ENCODE data around the gene MYH11.

MYH11 gene

GRCh38 chr16:15748654-15749053 lies 108.2 kb downstream of the MYH11 start:
- no peaks in the 10 kb centered on the region for H3K27me3 ChIP-seq (ENCODE audit: low read depth, low read length)
- H4K20me1 ChIP-seq (ENCODE audit: insufficient read depth, low read length): no peaks in the 10 kb centered on the region
- no peaks in the 10 kb centered on the region for H3K4me1 ChIP-seq (ENCODE audit: low read length)
- no peaks in the 10 kb centered on the region for H3K9me3 ChIP-seq (ENCODE audit: insufficient read depth, low read length)
- H3K79me2 ChIP-seq (ENCODE audit: low read length): no peaks in the 10 kb centered on the region
- TF ChIP-seq EZH2phosphoT487 (IDR thresholded peaks at IDR 0.05; ENCODE audit: low read depth) (no peak), CTCF (IDR thresholded peaks at IDR 0.05; ENCODE audit: low read depth, low read length) (no peak)
- no peak overlapping the region for H3K27ac ChIP-seq (ENCODE audit: low read length)
- no peak overlapping the region for H3K9ac ChIP-seq (ENCODE audit: low read length)
- no peak overlapping the region for H2AFZ ChIP-seq (ENCODE audit: low read depth, low read length)
- no peak overlapping the region for H3K4me2 ChIP-seq (ENCODE audit: low read length)
- H3K4me3 ChIP-seq (ENCODE audit: low read length): no peak overlapping the region
- H3K36me3 ChIP-seq (replicated peaks; ENCODE audit: low read depth, low read length): no peaks in the 10 kb centered on the region

- TF ChIP-seq CTCF (IDR thresholded peaks at IDR 0.05; ENCODE audit: low read depth, low read length): no peak
- Histone ChIP-seq H3K27ac (ENCODE audit: low read length) (no peak overlapping the region), H2AFZ (ENCODE audit: low read depth, low read length) (no peak overlapping the region), H3K27me3 (ENCODE audit: low read depth, low read length) (no peaks in the 10 kb centered on the region), H3K36me3 (replicated peaks; ENCODE audit: low read depth, low read length) (no peaks in the 10 kb centered on the region), H3K4me2 (ENCODE audit: low read length) (no peak overlapping the region), H3K9me3 (ENCODE audit: insufficient read depth, low read length) (no peaks in the 10 kb centered on the region), H3K9ac (ENCODE audit: low read length) (no peak overlapping the region), H3K79me2 (ENCODE audit: low read length) (no peaks in the 10 kb centered on the region), H4K20me1 (ENCODE audit: insufficient read depth, low read length) (no peaks in the 10 kb centered on the region), H3K4me1 (ENCODE audit: low read length) (no peaks in the 10 kb centered on the region), H3K4me3 (ENCODE audit: low read length) (no peak overlapping the region)
Measured at GRCh38 chr16:15747937-15748336, 108.9 kb downstream of the MYH11 start.

- Histone ChIP-seq H3K4me3 (ENCODE audit: low read length) (no peak overlapping the region), H2AFZ (ENCODE audit: low read depth, low read length) (no peak overlapping the region), H3K79me2 (ENCODE audit: low read length) (no peaks in the 10 kb centered on the region), H3K4me2 (ENCODE audit: low read length) (no peak overlapping the region), H3K4me1 (ENCODE audit: low read length) (no peaks in the 10 kb centered on the region), H3K9ac (ENCODE audit: low read length) (no peak overlapping the region), H3K27me3 (ENCODE audit: low read depth, low read length) (no peaks in the 10 kb centered on the region), H3K27ac (ENCODE audit: low read length) (no peak overlapping the region), H3K36me3 (replicated peaks; ENCODE audit: low read depth, low read length) (no peaks in the 10 kb centered on the region), H3K9me3 (ENCODE audit: insufficient read depth, low read length) (no peaks in the 10 kb centered on the region), H4K20me1 (ENCODE audit: insufficient read depth, low read length) (no peaks in the 10 kb centered on the region)
- TF ChIP-seq EZH2phosphoT487 (IDR thresholded peaks at IDR 0.05; ENCODE audit: low read depth) (no peak), CTCF (IDR thresholded peaks at IDR 0.05; ENCODE audit: low read depth, low read length) (no peak)
Measured at GRCh38 chr16:15746332-15746731, 110.5 kb downstream of the MYH11 start.

GRCh38 chr16:15743657-15744056 lies 113.2 kb downstream of the MYH11 start:
- Histone ChIP-seq H3K9me3 (ENCODE audit: insufficient read depth, low read length) (no peaks in the 10 kb centered on the region), H3K9ac (ENCODE audit: low read length) (no peak overlapping the region), H2AFZ (ENCODE audit: low read depth, low read length) (no peak overlapping the region), H3K4me1 (ENCODE audit: low read length) (no peaks in the 10 kb centered on the region), H3K27me3 (ENCODE audit: low read depth, low read length) (no peaks in the 10 kb centered on the region), H3K79me2 (ENCODE audit: low read length) (no peaks in the 10 kb centered on the region), H4K20me1 (ENCODE audit: insufficient read depth, low read length) (no peaks in the 10 kb centered on the region), H3K4me2 (ENCODE audit: low read length) (no peak overlapping the region), H3K27ac (ENCODE audit: low read length) (no peak overlapping the region), H3K36me3 (replicated peaks; ENCODE audit: low read depth, low read length) (peaks cover 6% of the 10 kb centered on the region), H3K4me3 (ENCODE audit: low read length) (no peak overlapping the region)
- TF ChIP-seq CTCF (IDR thresholded peaks at IDR 0.05; ENCODE audit: low read depth, low read length) (no peak), EZH2phosphoT487 (IDR thresholded peaks at IDR 0.05; ENCODE audit: low read depth) (no peak)
